Breast epithelium (tissue), 4 donors: ENCODE measurements around the gene MICU2. TPM values are rescaled to one million over a fixed set of nuclear protein-coding genes. Genes with fewer than 3 reads are reported as not detected.

Experiments
- DNase-seq, 2 donors: peaks; one replicate each; pipeline ENCODE4 v3.0.0-alpha.2; 2019; ENCODE audit warnings: low spot score in 2 of 2
- H3K27ac ChIP-seq, 2 donors: fragments of 200-600 bp; sonication (generic) in 1 of 2; one replicate each; pipeline ENCODE4 v1.5.1; 2016 to 2019; ENCODE audit warnings: mild to moderate bottlenecking in 1 of 2
- H3K27me3 ChIP-seq, 2 donors: fragments of 200-600 bp; sonication (generic) in 1 of 2; one replicate each; pipeline versions ENCODE4 v1.5.1 to v1.6.0; 2017 to 2019; ENCODE audit warnings: control low read depth in 1 of 2, mild to moderate bottlenecking in 1 of 2
- H3K36me3 ChIP-seq: fragments of 200-600 bp; one replicate; pipeline ENCODE4 v1.5.1; 2019
- H3K4me1 ChIP-seq, 2 donors: fragments of 200-600 bp; sonication (generic); one replicate each; pipeline ENCODE4 v1.5.1; 2016 to 2019; ENCODE audit warnings: control low read depth in 1 of 2
- H3K4me3 ChIP-seq, 3 donors: fragments of 200-600 bp; sonication (generic); 1 replicate in 2 of 3; 2 replicates in 1 of 3; pipeline ENCODE4 v1.5.1; 2016 to 2019; ENCODE audit warnings: mild to moderate bottlenecking in 3 of 3, moderate library complexity in 2 of 3
- H3K9me3 ChIP-seq, 2 donors: fragments of 200-600 bp; sonication (generic) in 1 of 2; one replicate each; pipeline ENCODE4 v1.5.1; 2016 to 2019; ENCODE audit warnings: control low read depth in 1 of 2
- POLR2A ChIP-seq: fragments of 450-650 bp; IDR thresholded peaks from one replicate; pipeline ENCODE4 v1.6.1; 2016; ENCODE audit warnings: antibody characterized with exemption, mild to moderate bottlenecking, moderate library complexity
- POLR2AphosphoS5 ChIP-seq, 3 donors: sonication (generic); formaldehyde crosslinking; IDR thresholded peaks; one replicate each; pipeline ENCODE4 v1.6.1; 2017; ENCODE audit warnings: antibody characterized with exemption in 3 of 3
- intact Hi-C: fragments of 100-400 bp; cut with DNase I; formaldehyde crosslinking; loops from one replicate; pipeline ENCODE4 v1.15.1; 2023; ENCODE audit warnings: low total_unique reads
- total RNA-seq, 3 donors: library from RNA; depleted of rRNA; stranded (reverse); fragments of >200 nt; gene quantifications; one replicate each; pipeline ENCODE4 v1.1.0, GENCODE V29; 2016
- TF ChIP-seq, protein P1 (sequence below), 3 donors: fragments of 450-650 bp; IDR thresholded peaks; one replicate each; pipeline ENCODE4 v1.5.1; 2016 to 2017; ENCODE audit warnings: antibody characterized with exemption in 3 of 3, mild to moderate bottlenecking in 3 of 3, moderate library complexity in 3 of 3

MICU2 gene
- total RNA-seq, 3 donors from 2014 or later = 54.1 to 90.9 (median 73.7) TPM

DNA sequence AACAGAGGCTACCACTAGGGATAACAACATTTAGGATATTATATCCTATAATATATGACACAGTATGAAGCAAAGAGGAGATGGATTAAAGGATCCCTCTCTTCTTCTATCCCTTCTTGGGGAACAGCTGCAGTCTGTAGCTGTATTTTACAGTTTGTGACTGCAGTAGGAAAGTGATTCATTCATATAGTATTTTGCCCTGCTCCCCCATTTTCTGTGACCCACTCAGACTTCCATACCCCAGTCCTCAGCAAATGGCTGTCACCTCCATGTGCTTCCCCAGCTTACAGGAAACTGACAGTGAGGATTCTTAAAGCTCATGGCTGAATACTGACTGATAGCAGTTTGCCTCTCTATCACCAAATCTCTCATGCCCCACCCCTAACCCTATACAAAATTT lies 27.5 kb downstream of the MICU2 start:
- no peaks in the 10 kb centered on the region for H3K36me3 ChIP-seq
- intact Hi-C loops = no loop called here
- no peak overlapping the region for H3K27ac ChIP-seq
- no peak for DNase-seq
- H3K4me1 ChIP-seq = no peaks in the 10 kb centered on the region
- no peaks in the 10 kb centered on the region for H3K27me3 ChIP-seq
- H3K4me3 ChIP-seq = no peak overlapping the region
- TF ChIP-seq POLR2AphosphoS5 (IDR thresholded peaks at IDR 0.05) (no peak), POLR2A (no peak)
- TF ChIP-seq, protein P1, sequence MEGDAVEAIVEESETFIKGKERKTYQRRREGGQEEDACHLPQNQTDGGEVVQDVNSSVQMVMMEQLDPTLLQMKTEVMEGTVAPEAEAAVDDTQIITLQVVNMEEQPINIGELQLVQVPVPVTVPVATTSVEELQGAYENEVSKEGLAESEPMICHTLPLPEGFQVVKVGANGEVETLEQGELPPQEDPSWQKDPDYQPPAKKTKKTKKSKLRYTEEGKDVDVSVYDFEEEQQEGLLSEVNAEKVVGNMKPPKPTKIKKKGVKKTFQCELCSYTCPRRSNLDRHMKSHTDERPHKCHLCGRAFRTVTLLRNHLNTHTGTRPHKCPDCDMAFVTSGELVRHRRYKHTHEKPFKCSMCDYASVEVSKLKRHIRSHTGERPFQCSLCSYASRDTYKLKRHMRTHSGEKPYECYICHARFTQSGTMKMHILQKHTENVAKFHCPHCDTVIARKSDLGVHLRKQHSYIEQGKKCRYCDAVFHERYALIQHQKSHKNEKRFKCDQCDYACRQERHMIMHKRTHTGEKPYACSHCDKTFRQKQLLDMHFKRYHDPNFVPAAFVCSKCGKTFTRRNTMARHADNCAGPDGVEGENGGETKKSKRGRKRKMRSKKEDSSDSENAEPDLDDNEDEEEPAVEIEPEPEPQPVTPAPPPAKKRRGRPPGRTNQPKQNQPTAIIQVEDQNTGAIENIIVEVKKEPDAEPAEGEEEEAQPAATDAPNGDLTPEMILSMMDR (IDR thresholded peaks at IDR 0.05) = no peak
- H3K9me3 ChIP-seq = no peaks in the 10 kb centered on the region

DNA sequence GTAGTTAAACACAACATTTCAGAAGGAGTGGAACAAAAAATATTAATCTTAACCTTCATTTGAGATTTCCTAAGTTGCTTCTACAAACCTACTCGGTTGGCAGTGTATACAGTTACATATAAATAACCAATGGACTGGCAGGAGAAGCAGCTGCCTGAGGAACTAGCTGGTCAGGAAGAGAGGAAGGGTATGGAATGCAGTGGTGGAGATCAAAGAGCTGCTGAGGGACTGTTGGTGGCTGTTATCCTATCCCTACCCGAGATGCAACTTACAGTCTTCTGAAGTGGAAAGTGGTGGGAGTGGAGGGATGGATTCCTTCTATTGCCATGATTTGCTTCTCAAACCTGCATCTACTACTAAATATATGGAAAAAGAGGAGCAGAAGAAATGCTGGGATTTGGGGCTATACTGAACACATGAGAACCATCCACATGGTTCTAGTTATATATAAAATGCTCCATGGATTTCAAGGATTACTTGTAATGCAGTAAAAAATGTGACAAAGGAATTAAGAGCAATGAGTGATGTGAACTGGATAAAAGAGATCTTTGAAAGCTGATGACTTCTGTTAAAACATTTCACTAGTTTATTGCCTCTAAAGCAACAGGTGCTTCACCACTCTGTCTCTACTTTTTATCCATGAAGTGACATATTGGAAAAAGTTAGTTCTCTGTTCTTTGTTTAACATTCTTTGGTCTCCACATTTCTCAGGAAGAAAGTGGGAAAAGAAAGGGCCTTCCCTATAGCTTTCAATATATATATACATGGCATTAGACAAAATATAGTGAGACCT lies 29.9 kb downstream of the MICU2 start:
- Histone ChIP-seq H3K27me3 (no peaks in the 10 kb centered on the region), H3K4me3 (no peak overlapping the region), H3K4me1 (no peaks in the 10 kb centered on the region), H3K36me3 (no peaks in the 10 kb centered on the region), H3K9me3 (no peaks in the 10 kb centered on the region), H3K27ac (no peak overlapping the region)
- DNase-seq = no peak
- TF ChIP-seq, protein P1 (IDR thresholded peaks at IDR 0.05) = no peak
- TF ChIP-seq POLR2A = no peak
- no peak for TF ChIP-seq POLR2AphosphoS5 (IDR thresholded peaks at IDR 0.05)
- intact Hi-C loops = no loop called here

DNA sequence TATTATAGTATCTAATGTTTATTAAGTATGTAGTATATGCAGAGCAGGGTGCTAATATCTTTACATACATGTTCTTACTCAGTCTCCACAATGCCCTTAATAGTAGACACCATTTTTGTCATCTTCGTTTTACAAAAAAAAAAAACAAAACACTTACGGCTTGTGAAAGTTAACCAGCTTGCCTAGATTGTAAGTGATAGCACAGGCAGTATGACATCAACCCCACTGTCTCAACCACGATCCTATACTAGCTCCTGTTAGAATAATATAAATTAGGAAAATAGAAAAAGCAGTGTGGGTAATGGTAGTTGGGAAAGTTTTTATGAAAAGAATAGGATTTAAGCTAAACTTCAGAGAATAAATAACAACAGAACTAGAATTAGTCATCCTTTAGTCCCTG lies 34.3 kb downstream of the MICU2 start:
- no peaks in the 10 kb centered on the region for H3K9me3 ChIP-seq
- no peak overlapping the region for H3K4me3 ChIP-seq
- DNase-seq = no peak
- H3K4me1 ChIP-seq = no peaks in the 10 kb centered on the region
- H3K27ac ChIP-seq = no peak overlapping the region
- no peak for TF ChIP-seq POLR2A
- TF ChIP-seq, protein P1 (IDR thresholded peaks at IDR 0.05) = no peak
- TF ChIP-seq POLR2AphosphoS5 (IDR thresholded peaks at IDR 0.05) = no peak
- H3K36me3 ChIP-seq = no peaks in the 10 kb centered on the region
- intact Hi-C loops = no loop called here
- no peaks in the 10 kb centered on the region for H3K27me3 ChIP-seq

DNA sequence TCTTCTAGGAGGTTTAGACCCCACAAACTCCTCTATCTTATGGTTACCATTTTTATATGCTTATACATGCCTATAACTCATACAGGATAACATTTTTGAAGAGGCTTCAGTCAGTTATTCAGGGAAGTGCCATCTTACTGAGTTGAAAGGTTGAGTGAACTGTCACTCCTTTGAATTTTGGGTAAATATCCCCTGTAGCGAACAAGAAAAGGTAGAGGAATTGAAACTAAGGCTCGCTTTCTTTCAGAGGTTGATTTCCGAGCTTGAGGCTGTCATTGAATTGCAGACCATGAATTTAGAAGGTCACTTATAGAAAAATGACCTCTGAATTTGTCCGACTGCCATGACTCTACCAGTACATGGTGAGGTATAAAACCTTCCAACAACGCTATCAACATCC lies 35.1 kb downstream of the MICU2 start:
- Histone ChIP-seq H3K27me3 (no peaks in the 10 kb centered on the region), H3K4me3 (no peak overlapping the region), H3K36me3 (no peaks in the 10 kb centered on the region), H3K9me3 (no peaks in the 10 kb centered on the region), H3K27ac (no peak overlapping the region), H3K4me1 (no peaks in the 10 kb centered on the region)
- TF ChIP-seq POLR2AphosphoS5 (IDR thresholded peaks at IDR 0.05) (no peak), POLR2A (no peak)
- TF ChIP-seq, protein P1 (IDR thresholded peaks at IDR 0.05) = no peak
- no peak for DNase-seq
- intact Hi-C loops = no loop called here

DNA sequence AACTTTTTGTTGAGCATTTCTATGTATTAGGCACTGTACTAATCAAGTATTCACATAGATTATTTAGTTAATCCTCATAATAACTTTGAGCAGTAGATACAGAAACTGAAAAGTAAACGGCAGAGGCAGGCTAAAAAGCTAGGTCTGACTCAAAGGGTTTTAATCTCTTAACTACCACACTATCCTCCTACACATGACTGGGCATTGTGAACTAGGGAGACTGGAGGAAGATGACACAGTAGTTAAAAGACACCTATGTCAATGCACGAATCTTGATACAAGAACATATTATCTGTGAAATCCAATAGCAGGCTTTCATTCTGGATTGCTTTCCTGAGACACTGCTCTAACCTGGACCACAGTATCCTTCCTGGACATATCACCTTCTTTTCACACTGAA lies 36.3 kb downstream of the MICU2 start:
- Histone ChIP-seq H3K27me3 (no peaks in the 10 kb centered on the region), H3K4me3 (no peak overlapping the region), H3K9me3 (no peaks in the 10 kb centered on the region), H3K27ac (no peak overlapping the region), H3K36me3 (no peaks in the 10 kb centered on the region), H3K4me1 (no peaks in the 10 kb centered on the region)
- DNase-seq = no peak
- intact Hi-C loops = no loop called here
- TF ChIP-seq, protein P1 (IDR thresholded peaks at IDR 0.05) = no peak
- TF ChIP-seq POLR2A (no peak), POLR2AphosphoS5 (IDR thresholded peaks at IDR 0.05) (no peak)
